PC-9 (cell line): ENCODE measurements around the gene ARR3.

Source experiments
- CTCF ChIP-seq: fragments of 200-600 bp; sonication (generic); conservative IDR thresholded peaks from 2 replicates; pipeline ENCODE4 v1.6.1; 2017; ENCODE audit warnings: mixed run types, antibody characterized with exemption, mild to moderate bottlenecking, moderate library complexity
- EZH2 ChIP-seq: fragments of 200-600 bp; sonication (generic); IDR thresholded peaks from 2 replicates; pipeline ENCODE4 v1.8.0; 2017; ENCODE audit warnings: antibody characterized with exemption, low read depth

- TF ChIP-seq CTCF (no peak), EZH2 (no peak)
Measured at GRCh38 chrX:70240751-70241150, 27.4 kb upstream of the ARR3 start.
